Right atrium auricular region (tissue), 2 donors: ENCODE measurements around the gene CCM2L. TPM values are rescaled to one million over a fixed set of nuclear protein-coding genes. Genes with fewer than 3 reads are reported as not detected.
"Not testable (repeated sequence)": the region's sequence is repeated elsewhere in the genome, so short reads cannot be mapped to it uniquely, and the experiment has no call there.

ENCODE experiments used
- DNase-seq: peaks from one replicate; pipeline ENCODE4 v3.0.0-alpha.2; 2019; ENCODE audit warnings: low spot score
- H3K27ac ChIP-seq, 2 donors: fragments of 200-600 bp; sonication (generic); 1 replicate in 1 of 2; 2 replicates in 1 of 2; pipeline ENCODE4 v1.5.1; 2016 to 2019
- H3K27me3 ChIP-seq, 2 donors: fragments of 200-600 bp; sonication (generic); one replicate each; pipeline versions ENCODE4 v1.5.1 to v1.6.0; 2017 to 2019
- H3K36me3 ChIP-seq: fragments of 200-600 bp; sonication (generic); one replicate; pipeline ENCODE4 v1.5.1; 2016
- H3K4me1 ChIP-seq, 2 donors: fragments of 200-600 bp; sonication (generic); one replicate each; pipeline versions ENCODE4 v1.5.1 to v1.6.0; 2017 to 2019
- H3K4me3 ChIP-seq, 2 donors: fragments of 200-600 bp; sonication (generic); 1 replicate in 1 of 2; 2 replicates in 1 of 2; pipeline ENCODE4 v1.5.1; 2017 to 2019; ENCODE audit warnings: mild to moderate bottlenecking in 1 of 2, moderate library complexity in 1 of 2
- H3K9me3 ChIP-seq, 2 donors: fragments of 200-600 bp; sonication (generic); one replicate each; pipeline ENCODE4 v1.5.1; 2019
- total RNA-seq, 2 donors: library from RNA; depleted of rRNA; stranded (reverse); fragments of >200 nt; gene quantifications; one replicate each; pipeline ENCODE4 v1.1.0, GENCODE V29; 2016
- TF ChIP-seq, protein P1 (sequence below), 2 donors: fragments of 200-600 bp; sonication (generic); IDR thresholded peaks; one replicate each; pipeline ENCODE4 v1.5.1; 2019; ENCODE audit warnings: antibody characterized with exemption in 2 of 2

CCM2L gene
- total RNA-seq, 2 donors from 2014 or later = 6.0 to 8.1 TPM

DNA sequence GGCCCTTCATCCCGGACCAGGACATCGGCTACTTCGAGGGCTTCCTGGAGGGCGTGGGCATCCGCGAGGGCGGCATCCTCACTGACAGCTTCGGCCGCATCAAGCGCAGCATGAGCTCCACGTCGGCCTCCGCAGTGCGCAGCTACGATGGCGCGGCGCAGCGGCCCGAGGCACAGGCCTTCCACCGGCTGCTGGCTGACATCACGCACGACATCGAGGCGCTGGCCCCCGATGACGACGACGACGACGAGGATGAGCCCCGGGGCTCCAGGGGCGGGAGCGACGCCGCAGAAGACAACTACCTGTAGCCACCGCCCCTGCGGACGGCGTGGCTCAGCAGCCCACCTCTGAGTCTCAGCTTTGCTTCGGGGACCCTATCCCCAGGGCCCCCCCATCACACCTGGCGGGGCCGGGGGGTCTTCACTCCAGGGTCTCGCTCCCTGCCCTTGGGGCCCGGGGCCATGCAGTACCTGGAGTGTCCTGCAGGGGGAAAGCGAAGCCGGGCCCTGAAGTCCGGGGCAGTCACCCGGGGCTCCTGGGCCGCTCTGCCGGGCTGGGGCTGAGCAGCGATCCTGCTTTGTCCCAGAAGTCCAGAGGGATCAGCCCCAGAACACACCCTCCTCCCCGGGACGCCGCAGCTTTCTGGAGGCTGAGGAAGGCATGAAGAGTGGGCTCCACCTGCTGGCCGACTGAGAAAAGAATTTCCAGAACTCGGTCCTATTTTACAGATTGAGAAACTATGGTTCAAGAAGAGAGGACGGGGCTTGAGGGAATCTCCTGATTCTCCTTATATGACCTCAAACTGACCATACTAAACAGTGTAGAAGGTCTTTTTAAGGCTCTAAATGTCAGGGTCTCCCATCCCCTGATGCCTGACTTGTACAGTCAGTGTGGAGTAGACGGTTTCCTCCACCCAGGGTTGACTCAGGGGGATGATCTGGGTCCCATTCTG, 21.0 kb downstream of the CCM2L start:
- peak; percentile 71 for DNase-seq
- Histone ChIP-seq H3K4me3 (peak overlapping the region in 1 of 2 donors; percentile 35), H3K4me1 (peaks cover 0 to 9% of the 10 kb centered on the region in 2 donors), H3K27me3 (no peaks in the 10 kb centered on the region), H3K9me3 (no peaks in the 10 kb centered on the region), H3K36me3 (no peaks in the 10 kb centered on the region), H3K27ac (no peak overlapping the region)
- TF ChIP-seq, protein P1, sequence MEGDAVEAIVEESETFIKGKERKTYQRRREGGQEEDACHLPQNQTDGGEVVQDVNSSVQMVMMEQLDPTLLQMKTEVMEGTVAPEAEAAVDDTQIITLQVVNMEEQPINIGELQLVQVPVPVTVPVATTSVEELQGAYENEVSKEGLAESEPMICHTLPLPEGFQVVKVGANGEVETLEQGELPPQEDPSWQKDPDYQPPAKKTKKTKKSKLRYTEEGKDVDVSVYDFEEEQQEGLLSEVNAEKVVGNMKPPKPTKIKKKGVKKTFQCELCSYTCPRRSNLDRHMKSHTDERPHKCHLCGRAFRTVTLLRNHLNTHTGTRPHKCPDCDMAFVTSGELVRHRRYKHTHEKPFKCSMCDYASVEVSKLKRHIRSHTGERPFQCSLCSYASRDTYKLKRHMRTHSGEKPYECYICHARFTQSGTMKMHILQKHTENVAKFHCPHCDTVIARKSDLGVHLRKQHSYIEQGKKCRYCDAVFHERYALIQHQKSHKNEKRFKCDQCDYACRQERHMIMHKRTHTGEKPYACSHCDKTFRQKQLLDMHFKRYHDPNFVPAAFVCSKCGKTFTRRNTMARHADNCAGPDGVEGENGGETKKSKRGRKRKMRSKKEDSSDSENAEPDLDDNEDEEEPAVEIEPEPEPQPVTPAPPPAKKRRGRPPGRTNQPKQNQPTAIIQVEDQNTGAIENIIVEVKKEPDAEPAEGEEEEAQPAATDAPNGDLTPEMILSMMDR (IDR thresholded peaks at IDR 0.05) = peak; percentile 80 to 91

GRCh38 chr20:32033316-32033715, 23.1 kb downstream of the CCM2L start:
- no peak overlapping the region for H3K4me3 ChIP-seq
- no peak overlapping the region for H3K27ac ChIP-seq
- peaks cover 0 to 9% of the 10 kb centered on the region in 2 donors for H3K4me1 ChIP-seq
- no peaks in the 10 kb centered on the region for H3K36me3 ChIP-seq
- no peak for DNase-seq
- H3K9me3 ChIP-seq = peaks cover 0 to 5% of the 10 kb centered on the region in 2 donors
- TF ChIP-seq, protein P1 (IDR thresholded peaks at IDR 0.05) = no peak
- no peaks in the 10 kb centered on the region for H3K27me3 ChIP-seq

- H3K36me3 ChIP-seq, H3K27me3 ChIP-seq, H3K27ac ChIP-seq, DNase-seq, H3K4me1 ChIP-seq, H3K9me3 ChIP-seq, H3K4me3 ChIP-seq: not testable (repeated sequence)
Observed at GRCh38 chr20:32033721-32034120, 23.5 kb downstream of the CCM2L start.

- peak; percentile 54 for DNase-seq
- no peaks in the 10 kb centered on the region for H3K36me3 ChIP-seq
- peaks cover 0 to 5% of the 10 kb centered on the region in 2 donors for H3K9me3 ChIP-seq
- no peak overlapping the region for H3K27ac ChIP-seq
- H3K27me3 ChIP-seq = no peaks in the 10 kb centered on the region
- TF ChIP-seq, protein P1 (IDR thresholded peaks at IDR 0.05) = peak in 1 of 2 donors; percentile 34
- H3K4me3 ChIP-seq = no peak overlapping the region
- H3K4me1 ChIP-seq = peaks cover 0 to 9% of the 10 kb centered on the region in 2 donors
Observed at GRCh38 chr20:32034581-32035425, 24.6 kb downstream of the CCM2L start.

DNA sequence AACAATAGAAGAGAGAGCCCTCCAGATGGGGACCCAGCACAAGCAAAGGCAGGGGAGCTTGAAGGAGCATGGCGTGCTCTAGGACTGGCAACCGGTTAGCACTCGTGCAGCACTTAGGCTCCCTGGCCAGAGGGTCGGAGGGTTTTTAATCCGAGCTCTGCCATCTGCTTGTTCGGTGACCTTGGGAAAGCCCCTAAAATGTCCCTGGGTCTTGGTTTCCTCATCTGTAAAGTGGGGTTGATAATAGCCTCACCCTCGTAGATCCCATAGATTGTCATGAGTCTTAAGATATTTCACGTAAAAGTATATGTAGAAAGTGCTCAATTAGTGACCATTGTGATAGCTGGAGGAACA, 25.2 kb downstream of the CCM2L start:
- H3K27me3 ChIP-seq = no peaks in the 10 kb centered on the region
- TF ChIP-seq, protein P1 (IDR thresholded peaks at IDR 0.05) = no peak
- DNase-seq = no peak
- no peaks in the 10 kb centered on the region for H3K36me3 ChIP-seq
- no peak overlapping the region for H3K4me3 ChIP-seq
- H3K4me1 ChIP-seq = peaks cover 0 to 9% of the 10 kb centered on the region in 2 donors
- peaks cover 0 to 5% of the 10 kb centered on the region in 2 donors for H3K9me3 ChIP-seq
- H3K27ac ChIP-seq = no peak overlapping the region

- Histone ChIP-seq H3K4me1 (peaks cover 0 to 5% of the 10 kb centered on the region in 2 donors), H3K27ac (no peak overlapping the region), H3K4me3 (no peak overlapping the region), H3K9me3 (peaks cover 0 to 5% of the 10 kb centered on the region in 2 donors), H3K36me3 (no peaks in the 10 kb centered on the region), H3K27me3 (no peaks in the 10 kb centered on the region)
- TF ChIP-seq, protein P1 (IDR thresholded peaks at IDR 0.05) = no peak
- no peak for DNase-seq
Observed at GRCh38 chr20:32036252-32036651, 26.0 kb downstream of the CCM2L start.
